ELF-1 (cell line): ENCODE measurements around the gene CCDC146.
A peak's percentile ranks its signal among the peaks of the same experiment; 100 is the strongest.
"Not testable (repeated sequence)": the region's sequence is repeated elsewhere in the genome, so short reads cannot be mapped to it uniquely, and the experiment has no call there.

Source experiments
- DNase-seq: peaks from one replicate; pipeline ENCODE4 v3.0.0-alpha.2; 2016; ENCODE audit warnings: low read depth, low spot score

Gene CCDC146

DNA sequence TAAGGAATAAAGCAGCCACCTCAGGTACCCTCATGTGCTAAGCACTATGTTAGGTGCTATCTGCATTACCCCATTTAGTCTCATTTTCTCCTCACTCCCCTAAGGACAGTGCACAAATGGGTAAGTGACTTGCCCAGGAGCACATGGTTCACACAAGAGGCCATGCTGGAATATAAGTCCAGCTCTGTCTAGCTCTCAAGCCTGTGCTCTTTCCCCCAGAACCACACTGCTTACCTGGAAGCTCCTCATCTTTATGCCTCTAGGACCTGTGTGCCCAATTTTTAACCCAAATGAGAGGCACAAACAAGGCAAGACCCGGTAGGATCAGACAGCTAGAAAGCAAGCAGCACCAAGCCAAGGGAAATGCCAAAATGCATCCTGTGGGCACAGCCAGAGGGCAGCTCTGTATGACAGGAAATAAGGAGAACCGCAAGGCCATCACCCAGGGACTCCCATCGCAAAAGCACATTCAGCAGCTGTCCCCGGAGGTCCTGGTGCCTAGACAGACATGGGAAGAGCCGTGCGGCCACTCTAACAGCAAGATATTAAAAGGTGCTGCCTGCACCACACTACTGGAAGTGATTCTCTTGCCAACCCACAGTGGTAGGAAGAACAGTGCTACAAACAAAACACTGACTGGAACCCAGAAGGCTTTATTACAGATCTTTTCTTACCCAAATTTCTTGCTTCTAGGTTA lies 205.7 kb downstream of the CCDC146 start:
- no peak for DNase-seq

DNA sequence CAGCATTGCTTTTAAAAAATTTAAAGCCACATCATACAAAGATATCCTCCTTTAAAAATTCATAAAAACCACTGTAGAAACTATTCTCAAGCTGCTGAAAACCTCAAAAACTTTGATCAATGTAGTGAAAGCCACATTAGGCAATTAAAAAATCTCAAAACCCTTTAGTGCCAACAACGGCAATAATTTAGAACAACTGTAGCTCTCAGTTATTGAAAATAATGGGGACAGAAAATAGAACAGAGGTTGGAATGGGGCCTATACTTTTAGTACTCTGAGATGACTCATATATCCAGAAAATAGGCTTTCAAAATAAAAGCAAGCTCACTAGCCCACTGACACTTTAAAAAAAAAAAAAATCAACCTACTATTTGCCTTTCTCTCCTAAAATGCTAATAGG lies 206.3 kb downstream of the CCDC146 start:
- no peak for DNase-seq

- no peak for DNase-seq
These were observed 207.2 kb downstream of the CCDC146 start for GRCh38 chr7:77329466-77330168.

GRCh38 chr7:77330169-77330882 lies 207.9 kb downstream of the CCDC146 start:
- DNase-seq: no peak

DNA sequence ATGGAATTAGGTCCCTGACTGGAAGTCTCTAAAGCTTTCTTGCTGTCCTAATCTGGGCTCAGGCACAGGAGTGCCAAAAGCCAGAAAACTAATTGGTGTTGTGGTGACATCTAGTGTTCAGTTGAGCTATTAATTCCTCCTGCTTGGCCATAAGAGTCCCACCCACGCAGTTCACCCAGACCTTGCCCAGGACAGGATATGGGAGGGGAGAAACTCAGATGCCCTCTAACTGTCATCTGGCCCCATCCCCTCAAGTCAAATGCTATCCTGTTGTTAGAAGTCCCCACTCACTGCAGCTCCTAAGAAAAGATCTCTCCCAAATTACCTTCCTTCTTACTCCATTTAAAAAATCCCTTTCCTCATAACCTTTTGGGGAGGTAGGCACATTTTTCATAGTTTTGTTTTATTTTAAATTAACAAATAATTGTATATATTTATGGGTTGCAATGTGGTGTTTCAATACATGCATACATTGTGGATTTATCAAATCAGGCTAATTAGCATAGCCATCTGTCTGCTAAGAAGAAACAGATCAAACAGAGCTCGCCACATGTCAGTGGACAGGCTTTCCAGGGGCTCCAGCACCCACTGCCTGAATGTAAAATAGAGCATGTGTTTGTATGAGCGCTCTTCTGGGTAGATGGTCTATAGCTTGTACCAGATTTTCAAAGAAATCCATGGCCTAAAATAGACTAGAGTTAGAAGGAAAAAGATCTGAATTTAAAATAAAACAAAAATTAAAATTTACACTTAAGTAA lies 209.7 kb downstream of the CCDC146 start:
- peak; percentile 81 for DNase-seq

DNA sequence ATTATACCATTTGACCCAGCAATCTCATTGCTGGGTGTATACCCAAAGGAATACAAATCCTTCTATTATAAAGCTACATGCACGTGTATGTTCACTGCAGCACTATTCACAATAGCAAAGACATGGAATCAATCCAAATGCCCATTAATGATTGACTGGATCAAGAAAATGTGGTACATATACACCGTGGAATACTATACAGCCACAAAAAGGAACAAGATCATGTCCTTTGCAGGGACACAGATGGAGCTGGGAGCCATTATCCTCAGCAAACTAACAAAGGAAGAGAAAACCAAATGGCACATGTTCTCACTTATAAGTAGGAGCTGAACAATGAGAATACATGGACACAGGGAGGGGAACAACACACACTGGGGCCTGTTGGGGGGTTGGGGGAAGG lies 211.6 kb downstream of the CCDC146 start:
- DNase-seq: not testable (repeated sequence)

DNA sequence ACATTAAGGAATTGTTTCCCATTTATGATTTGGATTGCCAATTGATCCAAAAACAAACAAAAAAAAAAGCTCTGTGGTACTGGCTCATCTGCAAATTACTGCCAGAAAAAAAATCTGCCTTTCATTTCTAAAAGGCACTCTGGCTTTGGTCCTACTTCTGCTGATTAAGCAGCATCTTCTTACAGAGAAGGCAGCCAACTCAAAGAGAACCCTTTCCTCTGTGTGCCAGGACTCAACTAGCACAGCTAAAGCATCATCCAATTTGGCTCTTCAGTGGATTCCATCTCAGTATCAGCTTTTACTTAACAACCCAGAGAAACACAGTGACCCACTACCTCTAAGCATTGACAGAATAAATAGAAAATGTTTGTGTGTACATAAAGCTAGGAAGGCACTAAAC lies 213.2 kb downstream of the CCDC146 start:
- no peak for DNase-seq

DNA sequence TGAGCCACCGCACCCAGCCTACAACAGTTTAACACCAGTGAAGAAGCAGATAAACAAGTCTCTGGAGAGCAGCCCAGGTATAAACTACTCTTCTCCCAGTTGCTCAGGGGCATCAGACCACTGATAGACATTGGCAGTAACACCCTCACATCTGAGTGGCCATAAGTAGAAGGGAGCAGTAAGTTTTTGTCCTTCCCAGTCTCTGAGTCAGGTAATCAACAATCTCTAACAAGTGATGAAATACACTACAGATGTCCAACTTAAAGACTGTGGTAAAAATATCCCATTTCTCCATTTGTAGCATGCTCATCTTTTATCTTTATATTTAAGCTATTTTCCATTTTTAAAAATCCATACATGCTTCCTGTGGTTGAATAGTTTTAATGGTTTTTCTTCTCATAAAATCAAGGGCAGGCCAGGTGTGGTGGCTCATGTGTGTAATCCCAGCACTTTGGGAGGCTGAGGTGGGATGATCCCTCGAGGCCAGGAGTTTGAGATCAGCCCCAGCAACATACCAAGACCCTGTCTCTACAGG lies 215.1 kb downstream of the CCDC146 start:
- DNase-seq: no peak

GRCh38 chr7:77338260-77338659 lies 215.8 kb downstream of the CCDC146 start:
- DNase-seq: no peak

DNA sequence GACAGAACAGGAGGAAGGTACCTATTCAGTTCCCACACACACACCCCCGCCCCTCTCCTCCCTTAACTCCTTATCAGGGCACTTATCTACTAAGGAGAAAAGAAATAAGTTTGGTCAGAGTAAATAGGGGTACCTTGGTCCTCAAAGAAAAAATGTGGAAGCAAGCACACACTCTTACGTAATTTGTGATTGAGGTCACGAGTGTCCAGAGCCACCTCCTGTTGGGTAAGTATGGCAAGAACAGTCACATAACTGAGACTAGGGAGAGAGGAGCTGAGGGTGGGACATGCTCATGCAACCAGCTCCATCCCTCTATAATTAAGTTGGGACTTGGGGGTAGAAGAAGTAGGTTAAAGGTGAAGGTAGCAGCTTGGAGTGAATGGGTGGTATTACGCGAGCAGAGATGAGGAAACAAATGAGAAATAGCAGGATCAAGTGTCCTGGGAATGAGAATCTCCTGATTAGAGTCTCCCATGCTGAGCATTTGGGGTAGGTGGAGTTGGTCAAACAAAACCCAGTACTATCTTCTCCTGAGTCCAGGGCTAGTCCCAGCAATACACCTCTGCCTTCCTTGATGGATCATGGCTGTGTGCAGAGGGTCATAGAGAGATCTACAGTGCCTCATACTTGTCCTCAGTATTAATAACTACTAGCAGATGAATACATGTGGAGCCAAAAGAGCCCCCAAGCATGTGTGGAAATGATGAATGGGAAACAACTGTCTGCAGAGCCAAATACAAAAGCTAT lies 216.6 kb downstream of the CCDC146 start:
- DNase-seq: no peak

DNA sequence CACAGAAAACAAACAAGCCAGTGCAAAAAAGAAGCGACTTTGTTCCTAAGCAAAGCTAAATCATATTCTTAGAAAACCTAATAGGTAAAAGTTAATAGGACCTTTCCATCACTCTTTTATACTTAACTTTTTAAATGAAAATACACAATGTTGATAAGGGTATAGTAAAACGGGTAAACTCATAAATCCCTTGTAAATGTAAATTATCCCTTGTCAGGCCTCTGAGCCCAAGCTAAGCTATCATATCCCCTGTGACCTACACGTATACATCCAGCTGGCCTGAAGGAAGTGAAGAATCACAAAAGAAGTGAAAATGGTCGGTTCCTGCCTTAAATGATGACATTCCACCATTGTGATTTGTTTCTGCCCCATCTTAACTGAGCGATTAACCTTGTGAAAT lies 217.3 kb downstream of the CCDC146 start:
- no peak for DNase-seq
